Measurements from ENCODE around the gene STK4.

DNA sequence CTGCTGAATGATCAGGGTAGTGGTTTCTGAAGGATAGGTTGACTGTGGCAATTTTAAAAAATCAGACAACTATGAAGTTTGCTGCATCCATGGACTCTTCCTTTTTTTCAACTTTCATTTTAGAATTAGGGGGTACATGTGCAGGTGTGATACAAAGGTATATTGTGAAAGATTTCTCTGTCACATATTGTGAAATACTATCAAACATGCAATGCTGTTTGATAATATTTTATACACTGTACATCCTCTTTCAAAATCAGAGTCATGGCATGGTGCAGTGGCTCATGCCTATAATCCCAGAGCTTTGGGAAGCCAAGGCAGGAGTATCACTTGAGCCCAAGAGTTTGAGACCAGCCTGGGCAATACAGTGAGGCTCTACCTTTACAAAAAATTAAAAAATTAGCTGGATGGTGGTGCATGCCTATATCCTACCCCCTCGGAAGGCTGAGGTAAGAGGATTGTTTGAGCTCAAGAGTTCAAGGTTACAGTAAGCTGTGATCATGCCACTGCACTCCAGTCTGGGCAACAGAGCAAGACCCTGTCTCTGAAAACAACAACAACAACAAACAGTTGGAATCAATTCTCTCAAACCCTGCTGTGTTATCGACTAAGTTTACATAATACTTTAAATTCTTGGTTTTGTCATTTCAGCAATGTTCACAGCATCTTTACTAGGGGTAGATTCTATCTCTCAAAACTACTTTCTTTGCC is 153.4 kb downstream of the STK4 start:
- TF ChIP-seq, protein P1, sequence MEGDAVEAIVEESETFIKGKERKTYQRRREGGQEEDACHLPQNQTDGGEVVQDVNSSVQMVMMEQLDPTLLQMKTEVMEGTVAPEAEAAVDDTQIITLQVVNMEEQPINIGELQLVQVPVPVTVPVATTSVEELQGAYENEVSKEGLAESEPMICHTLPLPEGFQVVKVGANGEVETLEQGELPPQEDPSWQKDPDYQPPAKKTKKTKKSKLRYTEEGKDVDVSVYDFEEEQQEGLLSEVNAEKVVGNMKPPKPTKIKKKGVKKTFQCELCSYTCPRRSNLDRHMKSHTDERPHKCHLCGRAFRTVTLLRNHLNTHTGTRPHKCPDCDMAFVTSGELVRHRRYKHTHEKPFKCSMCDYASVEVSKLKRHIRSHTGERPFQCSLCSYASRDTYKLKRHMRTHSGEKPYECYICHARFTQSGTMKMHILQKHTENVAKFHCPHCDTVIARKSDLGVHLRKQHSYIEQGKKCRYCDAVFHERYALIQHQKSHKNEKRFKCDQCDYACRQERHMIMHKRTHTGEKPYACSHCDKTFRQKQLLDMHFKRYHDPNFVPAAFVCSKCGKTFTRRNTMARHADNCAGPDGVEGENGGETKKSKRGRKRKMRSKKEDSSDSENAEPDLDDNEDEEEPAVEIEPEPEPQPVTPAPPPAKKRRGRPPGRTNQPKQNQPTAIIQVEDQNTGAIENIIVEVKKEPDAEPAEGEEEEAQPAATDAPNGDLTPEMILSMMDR (IDR thresholded peaks at IDR 0.05; ENCODE audit: control extremely low read depth in 1 of 3, insufficient read depth in 1 of 3, low read depth in 1 of 3, low read length in 3 of 3): no peak
- no peak for TF ChIP-seq SIN3A (conservative IDR thresholded peaks at IDR 0.05 in 1 of 2, IDR thresholded peaks at IDR 0.05 in 1 of 2; ENCODE audit: low read depth in 1 of 2, low read length in 2 of 2)
- no peak for TF ChIP-seq EZH2 (IDR thresholded peaks at IDR 0.05; ENCODE audit: low read depth, low read length, severe bottlenecking)
- TF ChIP-seq, protein P2, sequence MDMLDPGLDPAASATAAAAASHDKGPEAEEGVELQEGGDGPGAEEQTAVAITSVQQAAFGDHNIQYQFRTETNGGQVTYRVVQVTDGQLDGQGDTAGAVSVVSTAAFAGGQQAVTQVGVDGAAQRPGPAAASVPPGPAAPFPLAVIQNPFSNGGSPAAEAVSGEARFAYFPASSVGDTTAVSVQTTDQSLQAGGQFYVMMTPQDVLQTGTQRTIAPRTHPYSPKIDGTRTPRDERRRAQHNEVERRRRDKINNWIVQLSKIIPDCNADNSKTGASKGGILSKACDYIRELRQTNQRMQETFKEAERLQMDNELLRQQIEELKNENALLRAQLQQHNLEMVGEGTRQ (IDR thresholded peaks at IDR 0.05; ENCODE audit: low read length): no peak
- TF ChIP-seq RXRA (IDR thresholded peaks at IDR 0.05; ENCODE audit: insufficient read depth, low read depth, low read length): no peak
- TF ChIP-seq SIRT6 (IDR thresholded peaks at IDR 0.05; ENCODE audit: low read length): no peak
- no peak for TF ChIP-seq POLR2A (IDR thresholded peaks at IDR 0.05; ENCODE audit: control extremely low read depth in 1 of 2, low read depth in 2 of 2, low read length in 2 of 2)
- TF ChIP-seq CBX5 (IDR thresholded peaks at IDR 0.05; ENCODE audit: low read depth, low read length): no peak
- no peak for TF ChIP-seq JUND (IDR thresholded peaks at IDR 0.05; ENCODE audit: low read length)
- TF ChIP-seq HDAC6 (IDR thresholded peaks at IDR 0.05; ENCODE audit: low read depth, low read length): no peak
- TF ChIP-seq YY1 (IDR thresholded peaks at IDR 0.05; ENCODE audit: low read depth, low read length): no peak

Data from H1 (cell line).